NB4 (cell line): ENCODE measurements around the gene CHRNB2.

Source experiments
- MYC ChIP-seq: IDR thresholded peaks from 2 replicates; pipeline ENCODE4 v1.6.1; 2011; ENCODE audit warnings: low read depth, low read length
- POLR2A ChIP-seq: IDR thresholded peaks from 2 replicates; pipeline ENCODE4 v1.6.1; 2011; ENCODE audit warnings: mild to moderate bottlenecking; ENCODE audit not compliant: insufficient read length; ENCODE audit errors: extremely low read depth
- TF ChIP-seq, protein P1 (sequence below): IDR thresholded peaks from 2 replicates; pipeline ENCODE4 v1.6.1; 2011; ENCODE audit warnings: low read depth, low read length
- TF ChIP-seq, protein P2 (sequence below): IDR thresholded peaks from one replicate; pipeline ENCODE4 v1.5.1; 2012; ENCODE audit warnings: low read depth, low read length

- TF ChIP-seq, protein P1, sequence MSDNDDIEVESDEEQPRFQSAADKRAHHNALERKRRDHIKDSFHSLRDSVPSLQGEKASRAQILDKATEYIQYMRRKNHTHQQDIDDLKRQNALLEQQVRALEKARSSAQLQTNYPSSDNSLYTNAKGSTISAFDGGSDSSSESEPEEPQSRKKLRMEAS, result no peak
- TF ChIP-seq, protein P2, sequence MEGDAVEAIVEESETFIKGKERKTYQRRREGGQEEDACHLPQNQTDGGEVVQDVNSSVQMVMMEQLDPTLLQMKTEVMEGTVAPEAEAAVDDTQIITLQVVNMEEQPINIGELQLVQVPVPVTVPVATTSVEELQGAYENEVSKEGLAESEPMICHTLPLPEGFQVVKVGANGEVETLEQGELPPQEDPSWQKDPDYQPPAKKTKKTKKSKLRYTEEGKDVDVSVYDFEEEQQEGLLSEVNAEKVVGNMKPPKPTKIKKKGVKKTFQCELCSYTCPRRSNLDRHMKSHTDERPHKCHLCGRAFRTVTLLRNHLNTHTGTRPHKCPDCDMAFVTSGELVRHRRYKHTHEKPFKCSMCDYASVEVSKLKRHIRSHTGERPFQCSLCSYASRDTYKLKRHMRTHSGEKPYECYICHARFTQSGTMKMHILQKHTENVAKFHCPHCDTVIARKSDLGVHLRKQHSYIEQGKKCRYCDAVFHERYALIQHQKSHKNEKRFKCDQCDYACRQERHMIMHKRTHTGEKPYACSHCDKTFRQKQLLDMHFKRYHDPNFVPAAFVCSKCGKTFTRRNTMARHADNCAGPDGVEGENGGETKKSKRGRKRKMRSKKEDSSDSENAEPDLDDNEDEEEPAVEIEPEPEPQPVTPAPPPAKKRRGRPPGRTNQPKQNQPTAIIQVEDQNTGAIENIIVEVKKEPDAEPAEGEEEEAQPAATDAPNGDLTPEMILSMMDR, result peak; percentile 14
- TF ChIP-seq POLR2A (no peak), MYC (no peak)
These were observed 46.7 kb downstream of the CHRNB2 start for GRCh38 chr1:154614247-154614646.
